SU-DHL-6 (cell line): ENCODE data around the gene BRI3BP.

Experiments used
- CTCF ChIP-seq: fragments of 200-600 bp; sonication (generic); IDR thresholded peaks from one replicate; pipeline ENCODE4 v1.5.1; 2017; ENCODE audit warnings: antibody characterized with exemption, mild to moderate bottlenecking, low read length, moderate library complexity; ENCODE audit not compliant: insufficient read depth, poor library complexity, severe bottlenecking
- EZH2phosphoT487 ChIP-seq: fragments of 200-600 bp; sonication (generic), shearing (Covaris generic); conservative IDR thresholded peaks from 2 replicates; pipeline ENCODE4 v1.6.1; 2018; ENCODE audit warnings: mild to moderate bottlenecking, antibody characterized with exemption, low read length, moderate library complexity, mixed read lengths

DNA sequence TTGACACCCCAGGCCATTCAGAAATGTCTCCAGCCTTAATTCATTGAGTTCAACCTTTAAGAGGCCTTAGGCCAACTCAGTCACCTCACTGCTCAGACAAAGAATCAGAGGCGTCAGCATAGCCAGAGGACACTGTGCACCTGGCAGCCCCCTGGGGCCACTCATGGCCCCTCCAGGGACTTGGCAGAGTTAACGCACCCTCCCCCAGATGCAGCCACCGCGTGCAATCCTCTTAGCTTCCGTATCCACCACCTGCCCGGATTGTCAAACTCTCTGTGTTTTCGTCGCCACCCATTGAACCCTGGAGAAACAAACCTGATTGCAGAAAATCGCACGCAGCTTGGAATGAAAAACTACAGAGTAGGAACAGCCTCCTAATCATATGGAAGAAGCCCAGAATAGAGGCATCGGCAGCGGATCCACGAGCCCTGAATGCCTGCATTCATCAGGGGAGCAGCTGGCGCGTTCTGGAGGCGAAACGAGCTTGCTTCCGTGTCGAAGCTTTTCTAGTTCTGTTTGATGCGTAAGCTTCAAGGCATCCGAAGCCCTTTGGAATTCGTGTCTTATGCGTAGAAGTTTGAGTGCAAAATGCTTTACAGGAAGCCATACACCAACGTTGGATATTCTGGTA, 22.4 kb downstream of the BRI3BP start:
- TF ChIP-seq CTCF (no peak), EZH2phosphoT487 (no peak)
